Ammon's horn (tissue), 1 donor: Measurements from ENCODE around the gene VASN.
"Not testable (repeated sequence)": the region's sequence is repeated elsewhere in the genome, so short reads cannot be mapped to it uniquely, and the experiment has no call there.

Experiments
- DNase-seq: peaks from one replicate; pipeline ENCODE4 v3.0.0-alpha.2; 2016; ENCODE audit warnings: low spot score

VASN gene

GRCh38 chr16:4337540-4338088, 34.0 kb upstream of the VASN start:
- no peak for DNase-seq

- DNase-seq, result no peak
Measured at GRCh38 chr16:4338125-4338582, 33.5 kb upstream of the VASN start.

GRCh38 chr16:4338712-4339299, 32.8 kb upstream of the VASN start:
- DNase-seq, result no peak

GRCh38 chr16:4339455-4339854, 32.2 kb upstream of the VASN start:
- DNase-seq, result no peak

- no peak for DNase-seq
Measured at GRCh38 chr16:4339909-4340308, 31.7 kb upstream of the VASN start.

- no peak for DNase-seq
Measured at GRCh38 chr16:4340443-4340842, 31.2 kb upstream of the VASN start.

GRCh38 chr16:4341250-4341649, 30.4 kb upstream of the VASN start:
- DNase-seq, result no peak

- DNase-seq, result no peak
Measured at GRCh38 chr16:4342866-4343744, 28.5 kb upstream of the VASN start.

GRCh38 chr16:4344300-4344982, 27.2 kb upstream of the VASN start:
- DNase-seq, result not testable (repeated sequence)

- DNase-seq, result peak; percentile 74
Measured at GRCh38 chr16:4344983-4345835, 26.4 kb upstream of the VASN start.

- DNase-seq, result no peak
Measured at GRCh38 chr16:4345836-4346781, 25.5 kb upstream of the VASN start.

GRCh38 chr16:4347010-4347409, 24.6 kb upstream of the VASN start:
- no peak for DNase-seq

- no peak for DNase-seq
Measured at GRCh38 chr16:4347765-4348509, 23.7 kb upstream of the VASN start.

GRCh38 chr16:4349332-4349731, 22.3 kb upstream of the VASN start:
- no peak for DNase-seq

- DNase-seq, result no peak
Measured at GRCh38 chr16:4350365-4350786, 21.3 kb upstream of the VASN start.

- peak; percentile 94 for DNase-seq
Measured at GRCh38 chr16:4350787-4351659, 20.6 kb upstream of the VASN start, which contains the start of gene PAM16. Gene PAM16 (minus strand): TSS chr16:4351321. CDS start chr16:4351234, 87 bp downstream.

- no peak for DNase-seq
Measured at GRCh38 chr16:4351880-4352279, 19.8 kb upstream of the VASN start.

- no peak for DNase-seq
Measured at GRCh38 chr16:4352843-4353242, 18.8 kb upstream of the VASN start.

GRCh38 chr16:4353675-4354074, 18.0 kb upstream of the VASN start:
- DNase-seq, result no peak
